ENCODE results near the gene GGT6. TPM values are rescaled to one million over a fixed set of nuclear protein-coding genes. Genes with fewer than 3 reads are reported as not detected.
"Not testable (repeated sequence)": the region's sequence is repeated elsewhere in the genome, so short reads cannot be mapped to it uniquely, and the experiment has no call there.

The GGT6 gene
- total RNA-seq, 1 donor, result not detected

- TF ChIP-seq CTCF (IDR thresholded peaks at IDR 0.05; ENCODE audit: insufficient read depth, low read length), result no peak
- DNase-seq (ENCODE audit: low read depth), result no peak
Measured at GRCh38 chr17:4583206-4583605, 22.8 kb upstream of the GGT6 start.

DNA sequence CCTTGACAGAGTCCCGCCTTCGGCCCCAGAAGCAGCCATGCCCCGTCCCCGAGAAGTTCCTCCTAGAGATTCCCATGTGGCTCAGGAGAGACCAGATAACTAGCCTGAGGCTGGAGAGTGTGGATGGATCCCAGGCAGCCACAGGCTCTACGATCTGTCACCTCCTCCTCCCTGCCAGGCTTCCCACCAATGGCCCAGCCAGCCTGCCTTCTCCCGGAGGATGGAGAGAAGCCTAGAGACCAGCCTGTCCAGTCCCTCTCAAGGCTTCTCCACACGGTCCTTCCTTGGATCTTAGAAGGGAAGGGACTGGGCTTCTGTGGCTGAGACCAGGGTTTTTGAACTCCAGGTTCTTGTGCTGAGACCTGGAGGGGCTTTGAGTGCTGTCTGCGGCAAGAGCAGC lies 22.3 kb upstream of the GGT6 start:
- no peak for DNase-seq (ENCODE audit: low read depth)
- H3K4me3 ChIP-seq (ENCODE audit: low read depth, low read length), result no peak overlapping the region
- TF ChIP-seq CTCF (IDR thresholded peaks at IDR 0.05; ENCODE audit: insufficient read depth, low read length), result no peak

More at GRCh38 chr17:4583206-4583605, 22.8 kb upstream of the GGT6 start:
- H3K4me3 ChIP-seq (ENCODE audit: low read depth, low read length), result no peak overlapping the region

DNA sequence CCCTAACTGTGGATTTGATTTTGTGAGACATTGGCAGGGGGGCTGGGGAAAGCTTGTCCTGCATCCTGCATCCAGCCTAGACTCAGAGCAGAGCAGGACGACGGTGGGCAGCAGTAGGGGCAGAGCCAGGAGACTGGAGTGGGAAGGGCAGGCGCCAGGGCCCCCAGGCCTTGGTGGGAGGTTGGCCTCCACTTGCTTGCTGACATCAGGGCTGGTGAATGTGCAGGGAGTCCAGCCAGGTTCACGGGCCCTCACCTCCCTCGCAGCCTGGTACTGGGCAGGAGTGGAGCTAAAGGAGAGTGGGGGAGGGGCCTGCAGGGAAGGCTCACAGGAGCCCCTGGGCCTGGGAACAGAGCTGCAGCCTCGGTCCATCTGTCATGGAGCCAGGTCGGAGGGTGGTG lies 21.7 kb upstream of the GGT6 start:
- no peak for DNase-seq (ENCODE audit: low read depth)
- H3K4me3 ChIP-seq (ENCODE audit: low read depth, low read length), result no peak overlapping the region
- TF ChIP-seq CTCF (IDR thresholded peaks at IDR 0.05; ENCODE audit: insufficient read depth, low read length), result no peak

DNA sequence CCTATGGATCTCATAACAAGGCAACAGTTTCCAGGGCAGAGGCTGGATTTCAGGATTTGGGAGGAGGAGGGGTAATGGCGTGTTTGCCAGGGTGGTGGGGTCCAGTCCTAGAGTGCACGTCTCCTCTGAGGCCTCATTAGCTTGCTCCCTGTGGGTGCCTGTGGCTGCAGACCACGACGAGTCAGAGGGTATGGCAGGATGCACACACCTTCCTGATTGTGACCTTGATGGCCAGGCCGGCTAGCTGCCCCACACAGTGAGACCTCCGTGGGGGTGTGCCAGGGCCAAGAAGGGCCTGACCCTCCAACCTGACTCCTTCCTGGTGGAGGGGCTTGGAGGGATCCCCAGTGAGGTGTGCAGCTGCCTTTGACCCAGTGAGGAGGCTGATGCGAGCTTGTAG lies 19.9 kb upstream of the GGT6 start:
- no peak overlapping the region for H3K4me3 ChIP-seq (ENCODE audit: low read depth, low read length)
- DNase-seq (ENCODE audit: low read depth), result no peak
- no peak for TF ChIP-seq CTCF (IDR thresholded peaks at IDR 0.05; ENCODE audit: insufficient read depth, low read length)

GRCh38 chr17:4579678-4580077 lies 19.3 kb upstream of the GGT6 start:
- no peak overlapping the region for H3K4me3 ChIP-seq (ENCODE audit: low read depth, low read length)
- DNase-seq (ENCODE audit: low read depth), result no peak
- TF ChIP-seq CTCF (IDR thresholded peaks at IDR 0.05; ENCODE audit: insufficient read depth, low read length), result no peak

- H3K4me3 ChIP-seq (ENCODE audit: low read depth, low read length); DNase-seq (ENCODE audit: low read depth): not testable (repeated sequence)
Measured at GRCh38 chr17:4578349-4578748, 18.0 kb upstream of the GGT6 start.

DNA sequence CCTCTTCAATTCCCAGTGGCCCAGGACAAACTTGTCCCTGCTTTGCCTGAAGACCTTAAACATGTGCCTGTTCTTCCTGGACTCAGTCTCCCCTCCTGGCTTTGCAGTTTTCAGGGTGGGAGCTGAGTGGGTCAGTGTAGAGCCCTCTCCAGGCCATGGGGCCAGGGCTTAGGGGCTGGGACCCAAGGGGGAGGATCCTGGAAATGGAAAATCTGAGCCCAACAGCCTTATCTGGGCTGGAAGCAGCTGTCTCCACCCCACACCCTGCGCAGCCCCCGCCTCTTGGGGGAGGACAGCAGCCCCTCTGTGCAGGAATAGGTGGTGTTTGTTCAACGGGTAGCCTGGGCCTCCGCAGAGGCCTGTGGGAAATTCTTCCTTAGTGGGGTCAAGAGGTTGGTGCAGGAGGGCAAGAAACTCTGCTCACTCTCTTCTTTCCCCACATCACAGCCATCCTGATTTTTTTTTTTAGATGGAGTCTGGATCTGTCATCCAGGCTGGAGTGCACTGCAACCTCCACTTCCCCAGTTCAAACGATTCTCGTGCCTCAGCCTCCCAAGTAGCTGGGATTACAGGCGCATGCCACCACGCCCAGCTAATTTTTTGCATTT lies 17.1 kb upstream of the GGT6 start:
- TF ChIP-seq CTCF (IDR thresholded peaks at IDR 0.05; ENCODE audit: insufficient read depth, low read length), result no peak
- DNase-seq (ENCODE audit: low read depth), result no peak

More for the DNA sequence above, 17.1 kb upstream of the GGT6 start:
- no peak overlapping the region for H3K4me3 ChIP-seq (ENCODE audit: low read depth, low read length)

Measured in fibroblast of the aortic adventitia (primary cell).